DLD1 (cell line): Measurements from ENCODE around the gene ADAM10.
"Not testable (repeated sequence)": the region's sequence is repeated elsewhere in the genome, so short reads cannot be mapped to it uniquely, and the experiment has no call there.

Source experiments
- in situ Hi-C: cut with HindIII; loops from 2 replicates; pipeline ENCODE4 v1.10.0; 2017; ENCODE audit warnings: low sequenced_read_pairs

The ADAM10 gene

GRCh38 chr15:58749532-58750337 is at the start of gene ADAM10:
Gene ADAM10, minus strand, starts transcription at chr15:58749707. Its CDS starts 173 bp downstream, at chr15:58749534.
- in situ Hi-C loops = no loop called here

GRCh38 chr15:58797505-58797904 is 48.0 kb upstream of the ADAM10 start:
- in situ Hi-C loops = no loop called here

- in situ Hi-C loops = no loop called here
Observed at GRCh38 chr15:58795825-58796224, 46.3 kb upstream of the ADAM10 start.

GRCh38 chr15:58793862-58794261 is 44.4 kb upstream of the ADAM10 start:
- in situ Hi-C loops = no loop called here

- in situ Hi-C loops = no loop called here
Observed at GRCh38 chr15:58788056-58788710, 38.7 kb upstream of the ADAM10 start.

- in situ Hi-C loops = no loop called here
Observed at GRCh38 chr15:58785355-58785754, 35.8 kb upstream of the ADAM10 start.

- in situ Hi-C loops = no loop called here
Observed at GRCh38 chr15:58779554-58779953, 30.0 kb upstream of the ADAM10 start.

GRCh38 chr15:58777107-58777506 is 27.6 kb upstream of the ADAM10 start:
- in situ Hi-C loops = no loop called here

- in situ Hi-C loops = no loop called here
Observed at GRCh38 chr15:58775402-58775801, 25.9 kb upstream of the ADAM10 start.

- in situ Hi-C loops = no loop called here
Observed at GRCh38 chr15:58773024-58773423, 23.5 kb upstream of the ADAM10 start.

GRCh38 chr15:58771621-58772250 is 22.2 kb upstream of the ADAM10 start:
- in situ Hi-C loops = no loop called here

- in situ Hi-C loops = no loop called here
Observed at GRCh38 chr15:58770857-58771620, 21.5 kb upstream of the ADAM10 start, which contains the start of gene MINDY2. Gene MINDY2, plus strand, starts transcription at chr15:58771302. Its CDS starts 94 bp downstream, at chr15:58771396.

- in situ Hi-C loops = no loop called here
Observed at GRCh38 chr15:58770519-58770856, 21.0 kb upstream of the ADAM10 start.

GRCh38 chr15:58768601-58769004 is 19.1 kb upstream of the ADAM10 start:
- in situ Hi-C loops = not testable (repeated sequence)

- in situ Hi-C loops = no loop called here
Observed at GRCh38 chr15:58766290-58766689, 16.8 kb upstream of the ADAM10 start.

- in situ Hi-C loops = no loop called here
Observed at GRCh38 chr15:58764468-58764867, 15.0 kb upstream of the ADAM10 start.

- in situ Hi-C loops = no loop called here
Observed at GRCh38 chr15:58762731-58763130, 13.2 kb upstream of the ADAM10 start.

GRCh38 chr15:58762285-58762684 is 12.8 kb upstream of the ADAM10 start:
- in situ Hi-C loops = no loop called here

- in situ Hi-C loops = no loop called here
Observed at GRCh38 chr15:58761010-58761388, 11.5 kb upstream of the ADAM10 start.

GRCh38 chr15:58760385-58761009 is 11.0 kb upstream of the ADAM10 start:
- in situ Hi-C loops = no loop called here

GRCh38 chr15:58758141-58758540 is 8.6 kb upstream of the ADAM10 start:
- in situ Hi-C loops = no loop called here
